Activated naive CD4-positive, alpha-beta T cell treated with anti-CD3 and anti-CD28 coated beads, Interleukin-2, amount 50 U/mL, for 24 hours (primary cell): ENCODE data around the gene NGF.

Experiments used
- H3K27ac Mint-ChIP-seq: one replicate; pipeline ENCODE4 v1.8.0; 2021; ENCODE audit warnings: mild to moderate bottlenecking, mixed read lengths
- H3K27me3 Mint-ChIP-seq: one replicate; pipeline ENCODE4 v1.8.0; 2021; ENCODE audit warnings: mixed read lengths
- H3K36me3 Mint-ChIP-seq: one replicate; pipeline ENCODE4 v1.8.0; 2021; ENCODE audit warnings: mixed read lengths
- H3K4me1 Mint-ChIP-seq: one replicate; pipeline ENCODE4 v1.8.0; 2021; ENCODE audit warnings: mixed read lengths
- H3K4me3 Mint-ChIP-seq: one replicate; pipeline ENCODE4 v1.8.0; 2021; ENCODE audit warnings: mild to moderate bottlenecking, mixed read lengths
- H3K9me3 Mint-ChIP-seq: one replicate; pipeline ENCODE4 v1.8.0; 2021; ENCODE audit warnings: mixed read lengths

NGF gene

DNA sequence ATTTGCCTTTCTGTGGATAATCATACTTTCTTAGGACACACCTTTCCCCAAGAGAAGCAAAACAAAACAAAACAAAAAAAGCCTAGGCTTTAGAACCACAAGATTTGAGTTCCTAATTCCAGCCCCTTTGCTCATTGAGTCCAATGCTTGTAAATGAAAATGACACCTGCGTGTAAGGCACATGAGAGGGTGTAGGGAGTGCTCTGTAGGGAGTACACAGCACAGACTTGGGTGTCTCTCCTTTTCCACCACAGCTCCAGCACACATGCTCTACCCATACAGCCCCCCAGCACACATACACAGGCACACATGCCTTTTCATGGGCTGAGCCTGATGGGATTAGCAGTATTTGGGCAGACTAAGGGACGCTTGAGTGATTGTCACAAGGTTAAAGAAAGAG is 9.2 kb upstream of the NGF start:
- H3K27me3 Mint-ChIP-seq, result peaks cover 9% of the 10 kb centered on the region
- H3K4me1 Mint-ChIP-seq, result no peaks in the 10 kb centered on the region
- no peak overlapping the region for H3K4me3 Mint-ChIP-seq
- peaks cover 2% of the 10 kb centered on the region for H3K9me3 Mint-ChIP-seq
- H3K36me3 Mint-ChIP-seq, result no peaks in the 10 kb centered on the region
- H3K27ac Mint-ChIP-seq, result no peak overlapping the region

DNA sequence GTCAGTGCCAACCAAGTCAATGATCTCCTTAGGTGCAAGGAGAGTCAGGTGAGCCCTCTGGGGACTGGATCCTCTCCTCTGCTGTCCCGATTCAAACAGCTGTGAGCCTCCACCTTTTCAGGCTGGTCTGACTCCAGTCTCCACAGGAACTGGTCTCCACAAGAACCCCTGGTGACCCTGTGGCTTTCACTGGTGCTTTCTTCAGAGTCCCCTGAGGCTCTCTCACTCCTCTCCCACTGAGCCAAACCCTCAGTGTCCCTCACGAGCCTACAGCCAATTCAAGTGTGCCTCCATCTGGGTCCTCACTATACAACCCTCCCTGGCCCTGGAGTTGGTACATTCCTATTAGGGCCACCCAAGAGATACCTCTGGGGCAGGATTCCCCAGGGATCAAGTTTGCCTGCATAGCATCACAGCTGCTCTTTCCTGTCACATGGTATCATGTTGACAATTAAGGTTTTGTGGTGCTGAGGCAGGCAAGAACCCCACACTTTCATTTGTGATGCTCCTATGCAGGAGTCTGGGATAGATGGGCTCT is 5.2 kb upstream of the NGF start:
- Mint-ChIP-seq H3K4me1 (no peaks in the 10 kb centered on the region), H3K36me3 (no peaks in the 10 kb centered on the region), H3K9me3 (peaks cover 7% of the 10 kb centered on the region), H3K27ac (no peak overlapping the region), H3K4me3 (no peak overlapping the region), H3K27me3 (peaks cover 28% of the 10 kb centered on the region)

DNA sequence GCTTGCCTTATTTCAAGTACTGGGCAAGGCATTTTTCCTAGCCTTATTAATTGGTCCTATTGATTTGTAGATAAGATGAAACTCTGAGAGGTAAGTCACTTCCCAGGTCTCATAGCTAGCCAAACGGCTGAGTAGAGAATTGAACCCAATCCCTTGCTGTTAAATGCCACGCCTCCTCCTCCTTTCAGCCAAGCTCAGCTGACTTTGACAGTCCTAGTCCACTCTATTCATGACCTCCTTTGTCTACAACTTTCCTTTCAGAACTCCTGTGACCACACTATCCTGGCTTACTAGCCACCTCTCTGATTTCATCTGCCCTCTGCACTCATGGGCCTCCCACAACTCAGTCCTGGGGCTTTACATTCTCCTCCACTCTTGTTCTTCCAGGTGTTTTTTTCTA is 3.9 kb upstream of the NGF start:
- H3K9me3 Mint-ChIP-seq, result peaks cover 7% of the 10 kb centered on the region
- H3K27me3 Mint-ChIP-seq, result peaks cover 30% of the 10 kb centered on the region
- no peak overlapping the region for H3K4me3 Mint-ChIP-seq
- H3K36me3 Mint-ChIP-seq, result no peaks in the 10 kb centered on the region
- H3K27ac Mint-ChIP-seq, result peak overlapping the region; percentile 43
- no peaks in the 10 kb centered on the region for H3K4me1 Mint-ChIP-seq

DNA sequence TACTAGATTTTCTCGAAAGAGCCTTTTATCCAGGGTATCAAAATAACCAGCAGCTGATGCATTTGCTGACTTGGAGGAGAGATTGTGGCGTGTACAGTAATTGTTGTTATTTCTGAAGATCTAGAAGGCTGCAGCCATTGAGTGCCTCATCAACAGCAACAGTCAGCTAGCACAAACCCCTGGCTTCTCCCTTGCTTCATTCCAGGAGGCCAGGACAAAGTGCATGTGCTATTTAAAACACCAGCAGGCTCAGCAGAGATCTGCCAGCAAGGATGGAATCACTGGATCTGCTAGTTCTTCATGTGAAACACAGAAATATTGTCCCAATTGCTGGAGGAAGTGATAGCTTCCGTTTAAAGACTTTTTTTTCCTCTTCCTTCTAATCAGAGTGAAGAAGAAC is 2.8 kb upstream of the NGF start:
- Mint-ChIP-seq H3K9me3 (peaks cover 7% of the 10 kb centered on the region), H3K27ac (no peak overlapping the region), H3K27me3 (peaks cover 35% of the 10 kb centered on the region), H3K36me3 (no peaks in the 10 kb centered on the region), H3K4me3 (no peak overlapping the region), H3K4me1 (no peaks in the 10 kb centered on the region)

DNA sequence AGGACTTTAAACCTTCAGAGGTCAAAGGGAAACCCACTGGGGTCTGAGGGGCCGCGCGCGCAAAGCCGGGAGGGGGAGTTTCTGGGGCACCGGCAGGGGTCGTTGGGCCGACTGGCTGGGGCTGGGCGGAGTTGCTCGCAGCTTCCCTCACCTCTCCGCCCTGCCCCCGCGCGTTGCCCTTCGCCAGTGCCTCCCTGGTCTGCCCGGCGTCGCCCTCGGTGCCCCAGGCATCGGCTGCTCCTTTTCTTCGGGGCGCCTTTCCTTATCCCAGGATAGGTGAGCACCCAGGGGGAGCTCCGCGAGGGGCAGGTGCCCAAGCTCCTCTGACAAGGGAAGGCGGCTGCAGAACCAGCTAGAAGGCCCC is 390 bp upstream of the NGF start:
- Mint-ChIP-seq H3K36me3 (no peaks in the 10 kb centered on the region), H3K4me3 (no peak overlapping the region), H3K9me3 (peaks cover 7% of the 10 kb centered on the region), H3K27me3 (peaks cover 32% of the 10 kb centered on the region), H3K27ac (no peak overlapping the region), H3K4me1 (no peaks in the 10 kb centered on the region)

DNA sequence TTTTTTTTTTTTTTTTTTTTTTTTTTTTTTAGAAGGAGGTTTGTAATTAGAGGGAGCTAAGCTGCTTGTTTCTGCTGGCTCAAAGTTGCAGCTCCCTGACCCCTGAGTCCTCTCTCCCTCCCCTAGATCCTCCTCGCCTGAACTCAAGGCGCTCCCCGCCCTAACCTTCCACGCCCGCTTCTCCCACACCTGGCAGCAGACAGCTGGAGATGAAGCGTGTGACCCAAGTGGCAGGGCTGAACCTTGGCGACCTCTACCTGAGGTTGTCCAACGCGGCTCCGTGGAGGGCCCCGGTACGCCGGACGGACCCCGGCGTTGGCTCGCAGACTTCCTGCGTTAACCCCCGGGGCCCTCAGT is 795 bp downstream of the NGF start:
- Mint-ChIP-seq H3K36me3 (no peaks in the 10 kb centered on the region), H3K27ac (no peak overlapping the region), H3K4me3 (no peak overlapping the region), H3K27me3 (peaks cover 30% of the 10 kb centered on the region), H3K4me1 (no peaks in the 10 kb centered on the region), H3K9me3 (peaks cover 5% of the 10 kb centered on the region)

DNA sequence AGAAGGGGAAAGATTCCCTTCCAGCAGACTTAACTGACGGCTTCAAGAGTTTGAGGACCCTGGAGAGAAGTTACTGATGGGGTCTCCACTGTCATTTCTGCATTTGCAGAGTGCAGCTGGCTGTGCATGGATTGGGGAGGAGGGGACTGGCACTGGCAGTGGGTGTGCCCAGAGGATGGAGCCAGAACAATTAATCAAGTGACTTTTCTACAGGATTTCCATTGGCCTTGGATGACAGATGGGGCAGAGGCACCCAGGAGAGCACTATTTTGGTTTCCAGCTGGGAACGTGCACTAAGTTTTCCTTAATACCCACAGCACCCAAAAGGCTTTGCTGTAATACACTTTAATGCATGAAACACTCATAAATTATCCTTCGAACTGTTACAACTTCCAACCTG is 1.3 kb downstream of the NGF start:
- Mint-ChIP-seq H3K27me3 (peaks cover 27% of the 10 kb centered on the region), H3K4me1 (no peaks in the 10 kb centered on the region), H3K4me3 (no peak overlapping the region), H3K36me3 (no peaks in the 10 kb centered on the region), H3K9me3 (peaks cover under 1% of the 10 kb centered on the region), H3K27ac (no peak overlapping the region)

DNA sequence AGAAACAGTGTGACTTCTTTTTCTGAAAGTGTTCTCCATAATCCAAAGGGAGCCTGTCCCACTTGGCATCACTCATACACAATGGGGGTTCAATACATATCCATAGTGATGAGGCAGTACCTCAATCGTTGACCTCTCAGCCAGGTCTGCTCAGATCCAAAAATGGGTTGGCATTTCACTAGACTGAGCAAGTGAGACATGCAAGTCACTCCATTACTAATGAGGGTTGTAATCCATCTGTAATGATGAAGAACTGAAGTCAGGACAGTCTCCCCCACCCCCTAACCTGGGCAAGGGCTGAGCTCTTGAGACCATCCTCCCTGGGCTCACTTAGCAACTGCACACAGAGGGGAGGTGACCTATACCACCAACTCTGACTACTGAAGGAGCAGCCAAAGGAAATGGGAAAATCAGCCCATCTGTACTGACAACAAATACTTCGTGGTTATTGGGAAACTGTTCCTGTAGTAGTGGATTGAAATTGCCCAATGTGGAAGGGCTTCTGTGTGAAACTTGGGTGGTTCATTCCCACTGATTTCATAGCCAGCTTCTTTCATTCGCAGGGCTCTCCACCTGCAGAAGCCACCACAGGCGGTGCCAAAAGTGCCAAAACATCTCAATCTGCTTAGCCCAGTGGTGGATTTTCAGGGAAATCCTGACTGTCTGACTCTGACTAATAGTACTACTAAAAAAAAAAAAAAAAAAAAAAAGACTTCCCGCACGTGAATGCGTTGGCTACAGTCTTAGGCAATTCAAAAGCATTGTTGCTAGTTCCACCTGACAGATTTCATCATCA is 5.0 kb downstream of the NGF start:
- Mint-ChIP-seq H3K36me3 (no peaks in the 10 kb centered on the region), H3K4me1 (no peaks in the 10 kb centered on the region)

DNA sequence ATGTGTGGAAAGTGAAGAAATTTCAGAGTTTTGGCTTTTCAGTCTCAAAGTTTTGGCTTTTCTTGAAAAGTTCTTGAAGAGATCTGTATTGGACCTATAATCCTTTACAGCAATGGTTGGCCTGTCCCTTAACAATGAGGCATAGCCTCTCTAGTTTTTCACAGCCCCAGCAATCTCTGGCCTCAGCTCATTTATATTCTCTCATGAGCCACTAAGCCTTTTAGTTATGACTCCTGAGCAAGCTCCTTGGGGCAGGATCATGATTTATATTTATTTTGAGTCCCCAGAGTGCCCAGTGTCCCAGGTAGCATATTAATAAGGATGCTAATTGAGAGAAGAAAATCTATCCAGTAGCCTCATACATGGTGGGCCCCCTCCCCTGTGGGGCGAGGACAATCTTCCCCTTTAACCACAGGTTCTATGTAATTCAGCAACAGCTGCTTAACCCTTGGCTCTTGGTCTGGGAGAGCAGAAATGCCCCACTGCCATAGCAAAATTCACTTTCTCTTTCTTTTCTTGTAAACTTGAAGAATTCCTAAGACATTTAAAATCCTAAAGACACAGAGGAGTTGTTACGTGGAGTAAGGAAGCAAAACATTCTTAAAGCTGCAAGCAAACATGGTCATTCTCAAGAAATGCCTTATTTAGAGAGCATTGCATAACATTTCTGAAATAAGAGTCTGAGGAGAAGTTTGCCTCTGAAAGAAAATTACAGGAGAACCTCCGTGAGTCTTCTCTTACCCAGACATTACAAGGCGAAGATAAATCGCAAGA is 6.3 kb downstream of the NGF start:
- Mint-ChIP-seq H3K4me1 (no peaks in the 10 kb centered on the region), H3K4me3 (no peak overlapping the region), H3K9me3 (no peaks in the 10 kb centered on the region), H3K27ac (no peak overlapping the region), H3K27me3 (peaks cover 10% of the 10 kb centered on the region), H3K36me3 (no peaks in the 10 kb centered on the region)

More for the DNA sequence above, 5.0 kb downstream of the NGF start:
- no peak overlapping the region for H3K4me3 Mint-ChIP-seq
- peaks cover 11% of the 10 kb centered on the region for H3K27me3 Mint-ChIP-seq
- H3K27ac Mint-ChIP-seq, result no peak overlapping the region
- no peaks in the 10 kb centered on the region for H3K9me3 Mint-ChIP-seq

DNA sequence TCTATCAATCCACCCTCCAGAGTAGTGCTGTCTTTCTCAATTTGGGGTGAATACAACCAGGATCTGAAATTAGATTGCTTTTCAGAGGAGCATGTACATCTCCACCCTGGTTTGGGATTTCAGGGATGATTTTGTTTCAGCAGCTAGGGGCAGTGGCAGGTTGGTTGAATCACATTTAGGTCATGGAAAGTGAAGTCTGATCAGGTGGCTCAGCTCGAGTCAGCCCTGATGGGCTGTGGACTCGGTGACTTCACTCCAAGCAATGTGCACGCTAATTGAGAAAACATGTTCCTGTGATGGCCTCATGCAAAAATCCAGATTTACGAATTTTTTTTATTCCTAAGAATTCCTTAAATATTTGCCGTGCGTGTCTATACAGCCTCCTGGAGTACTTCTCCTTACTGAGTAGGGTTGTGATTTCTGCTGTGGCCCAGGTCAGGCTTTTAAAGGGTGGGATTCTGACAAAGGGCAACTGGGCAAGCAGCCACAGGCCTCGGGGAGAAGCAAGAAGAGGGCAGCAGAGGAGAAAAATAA is 7.5 kb downstream of the NGF start:
- Mint-ChIP-seq H3K4me1 (no peaks in the 10 kb centered on the region), H3K4me3 (no peak overlapping the region), H3K9me3 (no peaks in the 10 kb centered on the region), H3K36me3 (no peaks in the 10 kb centered on the region), H3K27ac (no peak overlapping the region), H3K27me3 (peaks cover 5% of the 10 kb centered on the region)

DNA sequence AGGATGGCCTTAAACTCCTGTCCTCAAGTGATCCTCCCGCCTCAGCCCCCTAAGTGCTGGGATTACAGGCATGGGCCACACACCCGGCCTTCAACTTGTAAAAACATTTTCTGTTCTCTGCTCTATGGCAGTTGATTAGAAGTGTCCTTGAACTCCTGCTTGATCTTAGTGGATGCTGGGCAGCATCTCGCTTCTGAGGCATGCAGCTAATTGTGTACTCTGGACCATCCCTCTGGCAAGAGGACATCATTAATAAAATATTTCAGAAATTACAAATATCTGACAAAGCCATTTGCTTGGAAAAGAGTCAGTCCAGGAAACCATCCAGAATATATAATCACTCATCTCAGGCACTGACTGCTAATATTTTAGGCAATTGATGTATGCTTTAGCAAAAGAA is 8.1 kb downstream of the NGF start:
- Mint-ChIP-seq H3K4me3 (no peak overlapping the region), H3K36me3 (no peaks in the 10 kb centered on the region), H3K27me3 (peaks cover 5% of the 10 kb centered on the region), H3K27ac (no peak overlapping the region), H3K4me1 (no peaks in the 10 kb centered on the region), H3K9me3 (no peaks in the 10 kb centered on the region)

DNA sequence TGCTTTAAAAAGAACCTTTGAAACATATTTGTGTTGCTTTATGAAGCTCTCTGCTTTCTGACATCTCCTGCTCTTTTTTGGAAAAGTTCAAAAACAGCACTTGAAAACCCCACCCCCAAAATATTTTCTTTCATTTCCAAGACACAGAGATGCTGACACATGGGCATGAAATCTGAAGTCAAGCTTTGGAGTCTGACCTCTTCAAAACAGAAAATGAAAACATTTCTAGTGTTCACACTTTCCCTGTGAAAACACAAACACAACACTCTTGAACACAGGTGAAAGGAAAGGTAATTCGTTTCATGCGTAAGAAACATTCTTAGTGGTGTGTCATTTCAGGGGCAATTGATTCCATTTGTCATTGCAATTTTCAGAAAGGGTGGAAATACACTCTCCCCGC is 10.8 kb downstream of the NGF start:
- no peak overlapping the region for H3K27ac Mint-ChIP-seq

DNA sequence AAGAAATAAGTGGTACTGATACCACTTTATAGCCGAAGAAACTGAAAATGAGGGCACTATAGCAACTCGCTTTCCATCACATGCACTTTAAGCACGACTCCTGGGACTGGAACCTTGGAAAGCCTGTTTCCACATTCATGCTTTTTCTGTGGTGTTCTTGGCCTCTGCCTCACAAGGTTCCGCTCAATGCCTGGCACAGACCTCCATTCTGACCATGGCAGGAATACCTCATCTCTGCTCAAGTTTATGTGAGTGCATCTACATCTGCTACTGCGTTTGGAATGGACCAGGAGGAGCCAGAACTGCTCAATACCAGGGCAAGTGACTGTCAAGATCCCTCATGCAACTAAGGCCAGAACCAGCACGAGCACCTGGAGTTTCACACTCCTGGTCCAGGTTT is 11.6 kb downstream of the NGF start:
- peaks cover 6% of the 10 kb centered on the region for H3K27me3 Mint-ChIP-seq
- no peaks in the 10 kb centered on the region for H3K4me1 Mint-ChIP-seq
- H3K27ac Mint-ChIP-seq, result no peak overlapping the region
- no peak overlapping the region for H3K4me3 Mint-ChIP-seq
- H3K36me3 Mint-ChIP-seq, result no peaks in the 10 kb centered on the region
- no peaks in the 10 kb centered on the region for H3K9me3 Mint-ChIP-seq

More for the DNA sequence above, 10.8 kb downstream of the NGF start:
- Mint-ChIP-seq H3K4me3 (no peak overlapping the region), H3K27me3 (peaks cover 6% of the 10 kb centered on the region), H3K4me1 (no peaks in the 10 kb centered on the region), H3K9me3 (no peaks in the 10 kb centered on the region), H3K36me3 (no peaks in the 10 kb centered on the region)

DNA sequence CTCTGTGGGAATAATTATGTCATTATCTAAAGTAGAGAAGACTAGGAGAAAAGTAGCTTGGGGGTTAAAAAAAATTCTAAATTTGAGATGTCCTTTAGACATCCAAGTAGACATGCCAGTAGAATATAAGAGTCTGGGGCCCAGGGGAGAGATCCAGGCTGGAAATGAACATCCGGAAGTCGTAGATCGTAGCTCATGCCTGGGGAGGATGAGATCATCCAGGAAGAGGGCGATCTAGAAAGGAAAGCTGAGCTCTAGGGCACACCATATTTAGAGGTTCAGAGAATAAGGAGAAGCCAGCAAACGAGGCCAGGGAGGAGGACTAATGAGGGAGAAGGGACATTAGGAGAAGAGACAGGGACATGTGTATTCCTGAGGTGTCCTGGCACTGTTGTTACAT is 12.2 kb downstream of the NGF start:
- Mint-ChIP-seq H3K27ac (no peak overlapping the region), H3K36me3 (no peaks in the 10 kb centered on the region), H3K4me1 (no peaks in the 10 kb centered on the region)

DNA sequence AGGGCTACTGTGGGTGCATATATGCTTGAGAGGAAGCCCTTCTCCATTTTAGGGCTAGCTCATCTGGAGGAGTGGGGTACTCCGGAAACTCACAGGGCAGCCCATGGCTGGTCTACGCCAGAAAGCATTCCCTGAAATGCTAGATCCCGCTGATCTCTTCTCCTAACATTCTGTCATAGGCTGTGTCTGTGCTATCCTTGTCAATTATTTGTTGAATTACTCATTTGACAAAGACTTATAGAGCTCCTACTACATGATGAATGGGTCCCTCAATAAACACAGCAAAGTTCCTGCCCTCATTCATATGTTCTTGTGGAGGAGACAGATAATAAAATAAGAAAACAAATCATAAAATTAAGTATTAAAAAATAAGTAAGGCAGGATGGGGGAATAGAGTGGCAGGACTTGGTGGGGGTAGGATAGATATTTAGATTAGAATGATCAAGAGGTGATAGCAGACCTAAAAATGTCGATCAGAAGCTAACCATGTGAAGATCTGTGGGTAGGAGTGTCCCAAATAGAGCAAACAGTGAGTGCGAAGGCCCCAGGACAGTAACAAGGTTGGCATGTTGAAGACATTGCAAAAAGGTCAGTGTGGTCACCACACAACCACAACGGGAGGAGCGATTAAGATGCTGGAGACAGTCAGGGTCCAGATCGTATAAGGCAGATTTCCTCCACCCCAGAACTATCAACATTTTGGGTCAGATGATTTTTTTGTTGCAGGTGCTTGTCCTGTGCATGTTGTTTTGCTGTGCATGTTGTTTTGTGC is 13.2 kb downstream of the NGF start:
- H3K9me3 Mint-ChIP-seq, result no peaks in the 10 kb centered on the region
- H3K4me1 Mint-ChIP-seq, result no peaks in the 10 kb centered on the region
- no peak overlapping the region for H3K27ac Mint-ChIP-seq
- no peak overlapping the region for H3K4me3 Mint-ChIP-seq
- H3K27me3 Mint-ChIP-seq, result peaks cover 7% of the 10 kb centered on the region
- H3K36me3 Mint-ChIP-seq, result no peaks in the 10 kb centered on the region

More for the DNA sequence above, 12.2 kb downstream of the NGF start:
- no peaks in the 10 kb centered on the region for H3K9me3 Mint-ChIP-seq
- H3K27me3 Mint-ChIP-seq, result peaks cover 6% of the 10 kb centered on the region
- no peak overlapping the region for H3K4me3 Mint-ChIP-seq
